HUES64 (cell line): ENCODE results near the gene POLR2E.

Experiments
- H3K27ac ChIP-seq: 2 replicates; pipeline ENCODE4 v1.7.0; 2013; ENCODE audit warnings: low read depth, low read length, inconsistent platforms
- H3K27me3 ChIP-seq: 2 replicates; pipeline ENCODE4 v1.6.1; 2013; ENCODE audit warnings: mild to moderate bottlenecking, low read length; ENCODE audit not compliant: insufficient read depth
- H3K36me3 ChIP-seq: 2 replicates; pipeline ENCODE4 v1.6.1; 2013; ENCODE audit warnings: mild to moderate bottlenecking, low read length; ENCODE audit not compliant: insufficient read depth
- H3K4me1 ChIP-seq: 2 replicates; pipeline ENCODE4 v1.6.1; 2013; ENCODE audit warnings: mild to moderate bottlenecking, low read length, moderate library complexity; ENCODE audit not compliant: insufficient read depth
- H3K4me3 ChIP-seq: 2 replicates; pipeline ENCODE4 v1.5.1; 2013; ENCODE audit warnings: mild to moderate bottlenecking, low read length, moderate library complexity
- H3K9ac ChIP-seq: 2 replicates; pipeline ENCODE4 v1.6.1; 2013; ENCODE audit warnings: mild to moderate bottlenecking, low read depth, low read length
- H3K9me3 ChIP-seq: 2 replicates; pipeline ENCODE4 v1.6.1; 2013; ENCODE audit warnings: low read depth, low read length; ENCODE audit not compliant: insufficient read depth
- WGBS: fragments of 150-250, 120-280 bp; methylation state at CpG from one replicate; pipeline ENCODE4 v1.1.7; 2013; ENCODE audit warnings: missing lambda C conversion rate; 5-methylcytosine and 5-hydroxymethylcytosine counted together

POLR2E gene

DNA sequence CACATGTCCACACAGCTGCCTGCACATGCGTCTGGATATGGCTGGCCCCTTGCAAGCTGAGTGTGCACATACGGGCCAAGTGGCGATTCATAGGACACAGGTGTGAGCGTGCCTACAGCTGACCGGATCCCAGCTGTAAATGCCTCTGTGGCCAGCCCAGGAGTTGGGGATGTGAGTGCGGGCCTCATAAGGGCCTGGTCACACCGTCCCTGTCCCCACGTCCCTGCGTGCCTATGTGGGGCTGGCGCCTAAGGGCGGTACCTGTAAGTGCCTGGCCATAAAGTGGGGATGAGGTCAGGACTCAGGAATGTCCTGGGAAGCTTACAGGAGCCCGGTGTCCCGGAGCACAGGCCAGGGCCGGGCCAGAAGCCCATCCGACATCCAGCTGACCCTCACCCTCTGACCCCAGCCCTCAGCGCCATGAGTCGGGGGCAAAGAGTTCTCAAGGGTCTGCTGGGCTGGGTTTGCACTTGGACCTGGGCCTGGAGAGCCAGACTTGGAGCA lies 29.5 kb downstream of the POLR2E start:
- Histone ChIP-seq H3K9me3 (no peaks in the 10 kb centered on the region), H3K4me1 (peaks cover 16% of the 10 kb centered on the region), H3K4me3 (peak overlapping the region; percentile 51; the same call in 1 of the 2 replicates), H3K27ac (no peak overlapping the region), H3K9ac (no peak overlapping the region), H3K36me3 (no peaks in the 10 kb centered on the region), H3K27me3 (peaks cover 47% of the 10 kb centered on the region)
- WGBS: 50% methylated on average over 17 of the region's 17 CpGs

DNA sequence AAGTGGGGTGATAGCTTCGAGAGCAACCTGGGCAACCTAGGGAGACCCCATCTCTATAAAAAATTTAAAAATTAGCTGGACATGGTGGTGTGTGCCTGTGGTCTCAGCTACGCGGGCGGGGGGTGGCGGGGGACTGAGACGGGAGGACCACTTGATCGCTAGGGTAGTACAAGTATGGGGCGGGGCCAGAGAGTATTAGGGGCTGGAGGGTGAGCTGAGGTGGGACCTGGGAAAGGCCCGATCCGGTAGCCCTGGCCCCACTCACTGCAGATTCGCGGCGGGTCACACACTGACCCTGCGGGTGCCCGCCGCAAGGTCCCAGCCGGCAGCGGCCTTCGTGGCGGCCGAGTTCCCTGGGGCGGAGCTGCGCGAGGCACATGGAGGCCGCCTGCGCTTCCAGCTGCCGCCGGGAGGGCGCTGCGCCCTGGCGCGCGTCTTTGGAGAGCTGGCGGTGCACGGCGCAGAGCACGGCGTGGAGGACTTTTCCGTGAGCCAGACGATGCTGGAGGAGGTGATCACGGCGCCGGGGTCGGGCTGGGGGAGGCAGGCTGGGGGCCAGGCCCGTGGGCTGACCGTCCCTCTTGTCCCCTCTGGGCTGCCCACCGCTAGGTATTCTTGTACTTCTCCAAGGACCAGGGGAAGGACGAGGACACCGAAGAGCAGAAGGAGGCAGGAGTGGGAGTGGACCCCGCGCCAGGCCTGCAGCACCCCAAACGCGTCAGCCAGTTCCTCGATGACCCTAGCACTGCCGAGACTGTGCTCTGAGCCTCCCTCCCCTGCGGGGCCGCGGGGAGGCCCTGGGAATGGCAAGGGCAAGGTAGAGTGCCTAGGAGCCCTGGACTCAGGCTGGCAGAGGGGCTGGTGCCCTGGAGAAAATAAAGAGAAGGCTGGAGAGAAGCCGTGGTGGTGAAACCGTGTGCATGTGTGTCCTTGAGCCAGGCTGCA lies 30.2 kb downstream of the POLR2E start:
- H3K4me1 ChIP-seq: peaks cover 16% of the 10 kb centered on the region
- no peaks in the 10 kb centered on the region for H3K36me3 ChIP-seq
- H3K27me3 ChIP-seq: peaks cover 43% of the 10 kb centered on the region
- H3K9ac ChIP-seq: peak overlapping the region; percentile 41
- no peak overlapping the region for H3K27ac ChIP-seq
- peak overlapping the region; percentile 51 for H3K4me3 ChIP-seq
- 9% methylated on average over 60 of the region's 60 CpGs for WGBS
- H3K9me3 ChIP-seq: no peaks in the 10 kb centered on the region

- H3K4me3 ChIP-seq: peak overlapping the region; percentile 51
- H3K9ac ChIP-seq: no peak overlapping the region
These were observed 31.1 kb downstream of the POLR2E start for GRCh38 chr19:1063909-1064660.

DNA sequence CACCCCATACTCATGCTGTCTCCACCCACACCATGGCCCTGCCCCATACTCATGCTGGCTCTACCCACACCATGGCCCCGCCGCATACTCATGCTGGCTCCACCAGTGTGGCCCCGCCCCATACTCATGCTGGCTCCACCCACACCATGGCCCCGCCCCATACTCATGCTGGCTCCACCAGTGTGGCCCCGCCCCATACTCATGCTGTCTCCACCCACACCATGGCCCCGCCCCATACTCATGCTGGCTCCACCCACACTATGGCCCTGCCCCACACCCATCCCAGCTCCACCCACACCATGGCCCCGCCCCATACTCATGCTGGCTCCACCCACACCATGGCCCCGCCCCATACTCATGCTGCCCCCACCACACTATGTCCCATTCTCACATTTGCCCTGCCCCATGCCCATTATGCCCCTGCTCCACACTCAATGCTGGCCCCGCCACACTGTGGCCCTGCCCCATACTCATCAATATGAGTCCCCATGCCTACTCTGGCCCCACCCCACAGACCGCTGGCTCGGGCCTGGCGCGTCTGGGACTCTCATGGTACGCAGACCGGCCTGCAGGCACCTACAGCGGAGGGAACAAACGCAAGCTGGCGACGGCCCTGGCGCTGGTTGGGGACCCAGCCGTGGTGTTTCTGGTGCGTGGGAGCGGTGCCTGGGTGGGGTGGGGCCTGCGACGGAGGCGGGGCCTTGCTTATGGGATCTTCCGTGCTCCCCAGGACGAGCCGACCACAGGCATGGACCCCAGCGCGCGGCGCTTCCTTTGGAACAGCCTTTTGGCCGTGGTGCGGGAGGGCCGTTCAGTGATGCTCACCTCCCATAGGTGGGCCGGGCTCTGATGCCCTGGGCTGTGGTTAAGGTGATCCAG lies 31.9 kb downstream of the POLR2E start:
- no peak overlapping the region for H3K4me3 ChIP-seq
- peaks cover 16% of the 10 kb centered on the region for H3K4me1 ChIP-seq
- peaks cover 8% of the 10 kb centered on the region for H3K9me3 ChIP-seq
- no peak overlapping the region for H3K27ac ChIP-seq
- H3K9ac ChIP-seq: no peak overlapping the region
- 91% methylated on average over 37 of the region's 37 CpGs for whole genome bisulfite sequencing
- peaks cover 39% of the 10 kb centered on the region for H3K27me3 ChIP-seq
- no peaks in the 10 kb centered on the region for H3K36me3 ChIP-seq

More at GRCh38 chr19:1063909-1064660, 31.1 kb downstream of the POLR2E start:
- 77% methylated on average over 37 of the region's 37 CpGs for WGBS
- Histone ChIP-seq H3K27ac (no peak overlapping the region), H3K27me3 (peaks cover 43% of the 10 kb centered on the region), H3K9me3 (no peaks in the 10 kb centered on the region), H3K36me3 (no peaks in the 10 kb centered on the region), H3K4me1 (peaks cover 16% of the 10 kb centered on the region)

DNA sequence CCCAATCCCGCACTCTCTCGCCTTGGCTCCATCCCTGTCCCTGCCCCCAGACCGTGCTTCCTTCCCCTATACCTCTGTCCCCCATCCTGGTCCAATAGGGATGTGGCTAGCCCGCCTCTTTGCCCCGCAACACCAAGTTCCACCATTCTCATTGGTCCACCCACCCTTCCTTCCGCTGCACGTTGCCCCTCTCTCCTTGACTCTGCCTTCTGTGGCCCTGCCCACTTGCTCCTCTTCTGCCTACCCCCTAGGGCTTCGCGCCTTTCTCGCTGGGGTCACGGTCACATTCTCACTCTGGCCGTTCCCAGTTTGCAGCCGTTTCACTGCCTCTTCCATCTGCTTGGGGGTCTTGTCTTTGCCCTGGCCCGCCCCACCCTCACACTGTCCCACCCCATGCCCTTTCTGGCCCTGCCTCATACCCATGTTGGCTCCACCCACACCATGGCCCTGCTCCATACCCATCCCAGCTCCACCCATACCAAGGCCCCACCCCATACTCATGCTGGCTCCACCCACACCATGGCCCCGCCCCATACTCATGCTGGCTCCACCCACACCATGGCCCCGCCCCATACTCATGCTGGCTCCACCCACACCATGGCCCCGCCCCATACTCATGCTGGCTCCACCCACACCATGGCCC lies 32.7 kb downstream of the POLR2E start:
- Histone ChIP-seq H3K9me3 (peaks cover 15% of the 10 kb centered on the region), H3K4me1 (peaks cover 16% of the 10 kb centered on the region), H3K36me3 (no peaks in the 10 kb centered on the region), H3K27ac (no peak overlapping the region), H3K4me3 (no peak overlapping the region), H3K9ac (no peak overlapping the region), H3K27me3 (peaks cover 33% of the 10 kb centered on the region)
- WGBS: 73% methylated on average over 16 of the region's 17 CpGs

DNA sequence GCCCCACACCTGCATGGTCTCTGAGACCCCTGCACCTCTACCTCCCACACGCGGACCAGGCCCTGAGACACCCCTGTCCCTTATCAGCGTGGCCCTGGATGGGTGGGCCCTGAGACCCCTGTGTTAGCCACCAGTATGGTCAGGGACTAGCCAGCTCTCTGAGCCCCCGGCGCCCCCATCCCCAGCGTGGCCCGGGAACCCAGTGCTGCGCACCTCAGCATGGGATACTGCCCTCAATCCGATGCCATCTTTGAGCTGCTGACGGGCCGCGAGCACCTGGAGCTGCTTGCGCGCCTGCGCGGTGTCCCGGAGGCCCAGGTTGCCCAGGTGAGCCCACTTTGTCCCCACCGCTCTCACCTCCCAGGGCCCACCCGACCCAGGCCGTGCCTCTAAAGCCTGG lies 33.2 kb downstream of the POLR2E start:
- Histone ChIP-seq H3K9ac (no peak overlapping the region), H3K27me3 (peaks cover 27% of the 10 kb centered on the region), H3K4me1 (peaks cover 16% of the 10 kb centered on the region), H3K4me3 (no peak overlapping the region), H3K27ac (no peak overlapping the region), H3K36me3 (peaks cover 2% of the 10 kb centered on the region; the same call in 1 of the 2 replicates), H3K9me3 (peaks cover 20% of the 10 kb centered on the region)
- 89% methylated on average over 20 of the region's 20 CpGs for WGBS

DNA sequence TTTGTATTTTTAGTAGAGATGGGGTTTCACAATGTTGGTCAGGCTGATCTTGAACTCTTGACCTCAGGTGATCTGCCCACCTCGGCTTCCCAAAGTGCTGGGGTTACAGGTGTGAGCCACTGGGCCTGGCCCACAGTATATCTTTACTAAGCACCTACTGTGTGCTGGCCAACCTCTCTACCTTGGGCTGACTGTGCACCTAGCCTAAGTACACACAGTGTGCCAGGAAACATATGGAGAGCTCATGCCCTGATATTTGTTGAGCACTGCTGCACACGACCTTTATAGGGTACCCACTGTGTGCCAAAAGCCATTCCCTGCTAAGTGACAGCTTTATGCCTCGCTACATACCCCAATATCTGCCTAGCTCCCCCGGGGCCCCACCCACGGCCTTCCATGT lies 34.5 kb downstream of the POLR2E start:
- H3K27ac ChIP-seq: no peak overlapping the region
- WGBS: 88% methylated on average over 5 of the region's 5 CpGs
- no peak overlapping the region for H3K4me3 ChIP-seq
- H3K36me3 ChIP-seq: peaks cover 12% of the 10 kb centered on the region; the same call in 1 of the 2 replicates
- H3K9me3 ChIP-seq: peaks cover 31% of the 10 kb centered on the region
- H3K9ac ChIP-seq: no peak overlapping the region
- H3K4me1 ChIP-seq: peaks cover 8% of the 10 kb centered on the region
- peaks cover 14% of the 10 kb centered on the region for H3K27me3 ChIP-seq

GRCh38 chr19:1058112-1058511 lies 37.1 kb downstream of the POLR2E start:
- Histone ChIP-seq H3K4me3 (no peak overlapping the region), H3K4me1 (no peaks in the 10 kb centered on the region), H3K27ac (no peak overlapping the region), H3K27me3 (no peaks in the 10 kb centered on the region), H3K36me3 (peaks cover 19% of the 10 kb centered on the region; the same call in 1 of the 2 replicates), H3K9ac (no peak overlapping the region), H3K9me3 (peaks cover 31% of the 10 kb centered on the region)
- whole genome bisulfite sequencing: 96% methylated on average over 5 of the region's 5 CpGs

GRCh38 chr19:1057176-1057855 lies 37.9 kb downstream of the POLR2E start:
- Histone ChIP-seq H3K4me3 (no peak overlapping the region), H3K9me3 (peaks cover 31% of the 10 kb centered on the region), H3K27ac (no peak overlapping the region), H3K9ac (no peak overlapping the region), H3K27me3 (no peaks in the 10 kb centered on the region), H3K4me1 (no peaks in the 10 kb centered on the region), H3K36me3 (peaks cover 19% of the 10 kb centered on the region; the same call in 1 of the 2 replicates)
- WGBS: 85% methylated on average over 3 of the region's 3 CpGs
